K562 (cell line): ENCODE results near the gene ICAM2.

Source experiments
- CEBPB ChIP-seq: fragments of 450-650 bp; IDR thresholded peaks from 2 replicates; pipeline ENCODE4 v1.6.1; 2016; ENCODE audit warnings: missing genetic modification characterization, missing compliant biosample characterization
- POLR2AphosphoS5 ChIP-seq: IDR thresholded peaks from 2 replicates; pipeline ENCODE4 v1.6.1; 2011; ENCODE audit warnings: mild to moderate bottlenecking, low read depth, low read length, moderate library complexity; ENCODE audit not compliant: control insufficient read depth, insufficient read depth
- TF ChIP-seq, protein P1 (sequence below), 3 experiments: IDR thresholded peaks in 2 of 3; conservative IDR thresholded peaks in 1 of 3; 2 replicates each; pipeline ENCODE4 v1.5.1; 2011 to 2012; ENCODE audit warnings: low read length in 3 of 3, mild to moderate bottlenecking in 3 of 3, control low read depth in 2 of 3, improper control_type of control experiment in 1 of 3, inconsistent platforms in 1 of 3, low read depth in 1 of 3, mixed read lengths in 1 of 3, moderate library complexity in 1 of 3; ENCODE audit not compliant: insufficient read depth in 2 of 3

DNA sequence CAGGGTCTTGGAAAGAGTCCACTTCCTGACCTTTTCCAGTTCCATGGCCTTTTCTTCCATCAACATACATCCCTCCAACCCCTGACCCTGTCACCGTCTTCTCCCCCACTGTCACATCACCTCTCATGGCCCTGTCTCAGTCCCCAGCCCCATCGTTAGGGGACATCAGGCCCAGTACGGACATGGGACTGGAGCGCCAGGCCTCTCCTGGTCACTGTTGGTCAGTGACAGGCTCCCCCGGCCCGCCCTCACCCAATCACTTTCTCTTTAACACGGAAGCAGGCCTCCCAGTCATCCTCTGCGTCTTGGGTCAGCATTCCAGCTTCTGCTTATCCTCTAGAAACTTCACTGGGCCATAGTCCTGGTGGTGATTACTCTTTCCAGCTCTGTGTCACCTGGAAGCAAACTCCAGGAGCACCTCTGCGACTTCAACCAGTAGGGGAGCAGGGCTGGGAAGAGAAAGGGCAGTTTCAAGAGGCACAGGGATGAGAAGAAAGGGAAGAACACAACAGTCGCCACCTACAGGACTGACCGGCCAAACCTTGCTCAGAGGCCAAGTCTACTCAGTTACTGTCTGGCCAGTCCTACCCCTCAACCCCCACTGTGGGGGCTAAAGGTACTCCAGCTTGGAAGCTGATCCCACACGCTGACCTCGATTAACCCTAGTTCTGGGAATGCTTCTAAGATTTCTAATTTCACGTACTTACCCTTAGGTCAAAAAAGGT is 15.9 kb upstream of the ICAM2 start:
- TF ChIP-seq, protein P1, sequence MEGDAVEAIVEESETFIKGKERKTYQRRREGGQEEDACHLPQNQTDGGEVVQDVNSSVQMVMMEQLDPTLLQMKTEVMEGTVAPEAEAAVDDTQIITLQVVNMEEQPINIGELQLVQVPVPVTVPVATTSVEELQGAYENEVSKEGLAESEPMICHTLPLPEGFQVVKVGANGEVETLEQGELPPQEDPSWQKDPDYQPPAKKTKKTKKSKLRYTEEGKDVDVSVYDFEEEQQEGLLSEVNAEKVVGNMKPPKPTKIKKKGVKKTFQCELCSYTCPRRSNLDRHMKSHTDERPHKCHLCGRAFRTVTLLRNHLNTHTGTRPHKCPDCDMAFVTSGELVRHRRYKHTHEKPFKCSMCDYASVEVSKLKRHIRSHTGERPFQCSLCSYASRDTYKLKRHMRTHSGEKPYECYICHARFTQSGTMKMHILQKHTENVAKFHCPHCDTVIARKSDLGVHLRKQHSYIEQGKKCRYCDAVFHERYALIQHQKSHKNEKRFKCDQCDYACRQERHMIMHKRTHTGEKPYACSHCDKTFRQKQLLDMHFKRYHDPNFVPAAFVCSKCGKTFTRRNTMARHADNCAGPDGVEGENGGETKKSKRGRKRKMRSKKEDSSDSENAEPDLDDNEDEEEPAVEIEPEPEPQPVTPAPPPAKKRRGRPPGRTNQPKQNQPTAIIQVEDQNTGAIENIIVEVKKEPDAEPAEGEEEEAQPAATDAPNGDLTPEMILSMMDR (IDR thresholded peaks at IDR 0.05 in 2 of 3, conservative IDR thresholded peaks at IDR 0.05 in 1 of 3; ENCODE audit: insufficient read depth in 2 of 3, low read depth in 1 of 3, low read length in 3 of 3), result peak; percentile 37 to 57 (median 53); a peak in 5 of 6 replicates
- TF ChIP-seq POLR2AphosphoS5 (no peak), CEBPB (tag) (no peak)
